HG03354 (cell line): ENCODE data around the gene MAD1L1.

Source experiments
- ATAC-seq: cut with Tn5 transposase; IDR thresholded peaks from one replicate; pipeline ENCODE4 v1.9.1; 2021; ENCODE audit warnings: mild to moderate bottlenecking; ENCODE audit not compliant: unreplicated experiment, poor library complexity, severe bottlenecking

MAD1L1 gene

DNA sequence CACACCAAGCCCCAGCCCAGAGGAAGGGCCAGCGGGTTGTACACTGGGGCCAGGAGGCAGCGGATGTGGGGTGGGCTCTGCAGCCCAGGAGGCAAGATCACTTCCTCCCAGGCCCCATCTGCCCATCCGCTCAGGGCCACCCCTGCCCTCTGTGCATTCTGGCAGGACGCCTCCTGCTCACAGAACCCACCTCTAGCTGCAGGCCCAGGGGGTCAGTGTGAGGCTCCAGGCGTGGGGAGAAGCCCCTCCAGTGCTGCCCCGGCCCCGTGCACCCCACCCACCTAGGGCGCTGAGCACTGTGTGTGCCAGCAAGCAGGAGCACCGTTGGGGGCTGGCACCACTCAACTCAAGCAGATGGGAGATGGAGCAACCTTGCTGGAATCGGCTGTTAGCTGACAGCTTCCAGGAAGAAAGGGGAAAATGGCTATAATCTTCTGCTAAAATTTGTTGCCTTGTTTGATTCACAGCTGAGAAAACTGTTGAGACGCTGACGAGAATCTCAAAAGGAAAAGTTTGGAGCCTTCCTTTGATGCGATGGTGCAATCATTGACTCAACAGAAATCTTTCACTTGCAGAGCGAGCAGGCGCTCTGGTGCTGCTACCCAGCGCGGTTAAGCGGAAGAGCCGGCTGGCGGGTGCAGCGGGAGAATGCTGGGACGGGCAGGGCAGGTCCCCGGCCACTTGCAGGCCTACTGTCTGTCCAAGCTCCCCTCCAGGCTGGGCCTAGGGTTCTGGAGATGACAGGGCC lies 286.5 kb downstream of the MAD1L1 start:
- ATAC-seq, result no peak

DNA sequence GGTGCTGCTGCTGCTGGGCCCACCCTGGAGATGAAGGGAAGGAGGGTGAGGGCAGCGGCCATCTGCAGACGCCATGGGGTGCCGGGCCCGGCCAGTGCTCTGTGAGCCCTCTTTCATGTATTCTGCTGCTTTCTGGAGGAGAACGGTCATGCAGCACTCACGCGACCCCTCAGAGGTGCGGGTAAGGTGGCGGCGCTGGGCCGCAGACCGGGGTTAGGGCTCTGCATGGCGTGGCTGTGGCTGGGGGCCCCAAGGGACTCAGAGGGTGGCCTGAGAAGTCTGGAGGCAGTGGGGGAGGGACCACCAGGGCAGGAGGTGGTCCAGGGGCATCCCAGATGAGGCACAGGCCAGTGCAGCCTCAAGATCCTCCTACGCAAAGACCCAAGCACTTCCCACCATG lies 287.2 kb downstream of the MAD1L1 start:
- ATAC-seq, result no peak

DNA sequence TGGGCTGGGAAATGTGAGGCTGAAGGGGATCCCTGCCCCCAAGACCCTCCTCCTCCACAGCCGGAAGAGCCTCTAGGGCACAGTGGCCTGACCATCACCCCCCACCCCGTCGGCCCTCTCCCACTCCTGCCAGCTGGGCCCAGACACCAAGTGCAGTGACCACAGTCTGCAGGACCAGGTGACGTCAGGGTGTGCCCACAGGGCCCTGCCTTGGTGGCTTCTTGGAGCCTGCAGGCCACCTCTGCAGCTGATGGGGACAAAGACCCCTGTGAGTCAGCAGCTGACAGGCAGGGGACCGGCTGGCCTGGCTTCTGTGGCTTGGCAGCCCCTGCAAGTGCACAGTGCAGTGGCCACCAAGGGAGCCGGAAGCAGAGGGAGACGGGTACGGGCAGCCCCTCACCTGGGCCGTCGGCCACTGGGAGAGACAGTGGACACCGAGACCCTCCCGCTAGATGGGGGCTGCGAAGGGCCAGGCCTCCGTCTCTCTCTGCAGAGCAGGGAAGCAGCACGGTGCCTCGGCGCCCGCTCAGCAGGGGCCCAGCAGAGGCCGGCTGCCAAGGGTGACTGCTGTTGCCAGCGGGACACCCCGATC lies 288.0 kb downstream of the MAD1L1 start:
- no peak for ATAC-seq

DNA sequence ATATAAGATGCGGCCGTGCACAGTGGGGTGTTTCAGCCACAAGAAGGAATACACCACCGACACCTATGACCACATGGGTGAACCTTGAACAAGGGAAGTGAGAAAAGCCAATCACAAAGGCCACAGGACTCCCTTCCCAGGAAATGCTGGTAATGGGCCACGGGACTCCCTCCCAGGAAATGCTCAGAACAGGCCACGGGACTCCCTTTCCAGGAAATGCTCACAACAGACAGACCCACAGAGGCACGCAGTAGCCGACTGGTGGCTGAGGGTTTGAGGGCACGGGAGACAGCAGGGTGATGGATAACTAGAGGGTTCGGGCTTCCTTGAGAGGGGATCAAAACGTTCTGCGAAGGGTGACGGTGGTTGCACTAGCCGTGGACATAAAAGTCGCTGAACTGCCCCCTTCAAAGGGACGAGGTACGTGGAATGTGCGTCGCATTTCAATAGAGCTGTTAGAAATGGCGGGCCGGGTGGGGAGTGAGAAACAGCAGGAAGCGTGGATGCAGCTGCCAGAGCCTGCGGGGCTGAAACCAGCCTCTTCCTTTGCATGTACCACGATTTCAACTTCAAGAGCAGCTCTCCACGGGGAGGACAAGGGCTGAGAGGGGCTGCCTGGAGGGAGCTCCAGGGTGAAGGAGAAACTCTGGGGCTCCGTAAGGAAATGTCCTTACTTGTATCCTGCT lies 288.7 kb downstream of the MAD1L1 start:
- ATAC-seq, result no peak

DNA sequence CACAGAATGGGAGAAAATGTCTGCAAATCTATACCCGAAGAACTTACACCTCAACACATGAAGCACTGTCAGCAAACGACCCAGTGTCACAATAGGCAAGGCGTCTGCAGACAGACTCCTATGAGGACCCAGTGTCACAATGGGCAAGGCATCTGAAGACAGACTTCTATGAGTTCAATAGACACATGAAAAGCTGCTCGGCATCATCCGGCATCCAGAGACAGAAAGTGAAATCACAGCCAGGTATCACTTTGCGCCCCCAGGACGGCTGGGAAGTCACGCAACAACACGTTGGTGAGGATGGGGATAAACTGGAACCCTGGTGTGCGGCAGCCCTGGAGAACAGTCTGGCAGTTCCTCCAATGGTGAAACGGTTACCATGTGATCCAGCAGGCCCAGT lies 289.4 kb downstream of the MAD1L1 start:
- no peak for ATAC-seq

DNA sequence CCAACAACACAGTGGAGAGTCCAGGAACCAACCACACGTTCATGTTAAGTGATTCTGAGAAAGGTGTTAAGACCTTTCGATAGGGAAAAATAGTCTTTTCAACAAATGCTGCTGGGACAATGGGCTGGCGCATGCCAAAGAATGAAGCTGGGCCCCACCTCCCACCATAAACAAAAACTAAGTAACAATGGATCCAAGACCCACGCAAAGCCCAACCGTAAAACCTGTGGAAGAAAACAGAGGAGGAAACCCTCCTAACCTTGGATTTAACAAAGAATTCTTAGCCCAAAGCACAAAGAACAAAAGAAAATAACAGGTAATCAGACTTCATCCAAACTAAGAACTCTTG lies 289.8 kb downstream of the MAD1L1 start:
- no peak for ATAC-seq

DNA sequence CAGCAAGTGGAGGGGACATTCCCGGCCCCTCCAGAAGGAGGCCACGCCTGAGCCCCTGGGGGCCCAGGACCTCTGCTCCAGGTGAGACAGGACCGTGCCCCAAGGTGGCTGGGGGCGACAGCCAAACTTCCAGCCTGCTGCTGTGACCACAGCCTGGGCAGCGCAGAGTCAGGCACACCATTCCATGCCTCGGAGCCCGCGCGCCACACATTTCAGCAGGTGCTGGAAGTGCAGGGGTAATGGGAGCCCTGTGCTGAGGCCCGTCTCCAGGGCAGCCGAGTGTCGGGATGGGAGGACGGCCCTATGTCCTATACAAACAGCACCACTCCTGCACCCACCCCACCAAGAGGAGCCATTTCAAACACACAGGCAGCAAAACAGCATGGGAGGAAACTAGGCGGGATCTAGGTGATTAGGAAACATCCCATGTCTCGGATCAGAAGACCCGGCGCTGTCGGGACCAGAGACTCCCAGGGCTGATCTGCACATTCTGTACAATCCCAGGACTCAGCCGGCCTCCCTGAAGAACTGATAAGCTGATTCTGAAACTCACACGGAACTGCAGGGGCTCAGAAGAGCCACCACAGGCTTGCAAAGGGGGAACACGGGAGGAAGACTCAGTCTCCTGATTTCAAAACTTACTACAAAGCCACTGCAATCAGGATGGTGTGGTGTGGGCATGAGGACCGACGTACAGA lies 290.4 kb downstream of the MAD1L1 start:
- no peak for ATAC-seq

DNA sequence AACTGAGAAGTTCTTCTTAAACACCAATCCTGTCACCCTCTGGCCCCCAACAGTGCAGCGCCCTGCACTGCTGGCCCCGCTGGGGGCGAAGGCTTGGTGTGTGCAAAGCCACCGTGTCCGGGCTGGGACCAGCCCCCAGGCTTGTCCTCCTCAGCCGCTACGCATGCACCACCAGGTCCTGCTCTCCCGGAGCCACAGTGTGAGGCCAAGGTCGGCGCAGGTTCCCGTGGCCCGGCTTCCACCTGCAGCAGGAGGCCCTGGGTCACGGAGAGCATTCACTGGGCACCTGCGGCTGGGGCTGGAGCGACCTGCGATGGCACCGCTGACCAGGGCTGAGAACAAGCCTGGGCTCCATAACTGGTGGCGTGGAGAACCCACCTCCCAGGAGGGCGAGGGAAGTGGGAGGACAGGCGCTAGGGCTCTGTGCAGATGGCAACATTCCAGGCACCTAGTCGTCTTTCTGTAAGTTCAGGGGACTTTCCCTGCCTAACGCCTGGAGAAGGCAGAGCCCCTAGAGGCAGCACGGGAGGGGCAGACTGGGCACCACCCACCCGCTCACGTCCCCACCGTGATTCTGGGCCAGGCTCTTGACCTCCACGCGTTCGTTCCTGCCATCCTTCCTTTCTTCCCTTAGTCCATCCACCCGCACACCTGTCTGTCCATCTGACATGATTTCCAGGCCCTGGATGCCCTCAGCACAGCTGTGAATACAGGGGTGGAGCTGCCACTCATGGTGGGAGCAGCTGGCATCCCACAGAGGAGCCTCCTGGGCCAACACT lies 291.1 kb downstream of the MAD1L1 start:
- ATAC-seq, result no peak

DNA sequence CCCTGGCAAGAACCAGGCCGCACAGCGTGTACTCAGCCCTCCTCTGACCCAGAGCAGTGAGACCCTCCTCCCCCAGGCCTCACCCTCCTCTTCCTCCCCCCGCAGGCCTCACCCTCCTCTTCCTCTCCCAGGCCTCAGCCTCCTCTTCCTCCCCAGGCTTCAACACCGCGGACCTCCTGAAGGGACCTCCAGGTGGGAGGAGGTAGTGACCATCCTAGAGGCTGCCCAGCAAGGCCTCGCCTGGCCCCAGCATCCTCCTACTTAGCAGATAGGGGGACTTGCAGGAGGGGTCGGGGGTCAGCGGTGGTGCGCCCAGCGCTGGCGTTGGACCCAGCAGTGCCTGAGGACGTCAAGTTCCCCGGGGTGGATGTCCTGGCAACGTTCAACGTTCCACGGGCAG lies 291.9 kb downstream of the MAD1L1 start:
- peak; percentile 37 for ATAC-seq

DNA sequence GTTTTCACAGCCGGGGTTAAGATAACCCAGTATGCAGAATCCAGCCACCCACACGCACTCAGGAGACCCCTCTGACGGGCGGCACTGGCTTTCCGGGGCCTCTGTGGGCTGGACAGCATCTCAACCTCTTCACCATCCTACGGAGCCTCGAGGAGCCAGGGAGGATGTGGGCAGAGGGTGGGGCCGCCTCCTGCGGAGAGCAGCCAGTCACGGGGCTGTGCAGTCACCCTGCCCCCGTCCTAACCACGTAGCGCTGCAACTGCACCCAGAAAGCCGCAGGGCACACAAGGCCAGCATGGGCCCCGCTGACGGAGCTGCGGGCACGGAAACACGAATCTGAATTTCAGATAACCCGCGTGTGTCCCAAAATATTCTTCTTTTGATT lies 292.4 kb downstream of the MAD1L1 start:
- ATAC-seq, result peak; percentile 89

DNA sequence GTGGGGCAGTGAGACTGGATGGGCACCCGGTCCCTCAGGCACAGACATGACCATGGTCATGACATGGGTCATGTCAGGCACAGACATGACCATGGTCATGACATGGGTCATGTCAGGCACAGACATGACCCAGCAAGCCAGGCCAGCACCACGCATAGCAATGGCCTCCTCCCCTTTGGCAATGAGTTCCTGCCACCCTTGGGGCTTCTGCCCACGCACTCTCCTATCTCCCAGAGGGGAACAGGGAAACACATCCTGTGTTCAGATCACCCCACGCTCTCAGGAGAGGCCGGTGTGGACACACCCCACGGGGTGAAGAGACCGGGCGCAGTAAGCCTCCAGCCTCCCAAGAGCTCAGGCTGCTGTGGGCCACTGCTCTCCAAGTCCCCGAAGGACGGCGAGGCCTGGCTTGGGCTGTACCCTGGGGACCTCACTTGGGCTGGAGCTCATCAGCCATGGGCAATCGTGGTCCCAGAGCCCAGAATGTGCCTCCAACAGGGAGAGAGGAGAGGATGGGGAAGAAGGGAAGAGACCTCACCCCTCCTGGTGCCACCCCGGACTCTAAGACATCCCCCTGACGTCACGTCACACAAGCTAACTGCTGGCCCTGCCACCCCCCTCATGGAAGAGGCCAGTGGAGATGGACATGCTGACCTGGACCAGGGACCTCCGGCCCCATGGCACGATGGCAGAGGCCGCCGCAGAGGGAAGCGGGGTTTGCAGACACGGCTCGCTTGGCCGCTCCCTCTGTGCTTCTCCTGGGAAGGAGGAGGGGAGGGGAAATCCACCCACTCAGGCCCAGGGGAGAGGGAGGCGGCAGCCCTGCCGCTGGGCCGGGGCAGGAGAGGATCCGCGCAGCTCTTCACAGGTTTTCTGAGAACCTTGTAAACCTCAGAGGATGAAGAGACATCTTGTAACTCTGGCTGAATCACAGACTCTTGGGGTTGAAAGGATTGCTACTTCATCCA lies 293.0 kb downstream of the MAD1L1 start:
- ATAC-seq, result peak; percentile 25

DNA sequence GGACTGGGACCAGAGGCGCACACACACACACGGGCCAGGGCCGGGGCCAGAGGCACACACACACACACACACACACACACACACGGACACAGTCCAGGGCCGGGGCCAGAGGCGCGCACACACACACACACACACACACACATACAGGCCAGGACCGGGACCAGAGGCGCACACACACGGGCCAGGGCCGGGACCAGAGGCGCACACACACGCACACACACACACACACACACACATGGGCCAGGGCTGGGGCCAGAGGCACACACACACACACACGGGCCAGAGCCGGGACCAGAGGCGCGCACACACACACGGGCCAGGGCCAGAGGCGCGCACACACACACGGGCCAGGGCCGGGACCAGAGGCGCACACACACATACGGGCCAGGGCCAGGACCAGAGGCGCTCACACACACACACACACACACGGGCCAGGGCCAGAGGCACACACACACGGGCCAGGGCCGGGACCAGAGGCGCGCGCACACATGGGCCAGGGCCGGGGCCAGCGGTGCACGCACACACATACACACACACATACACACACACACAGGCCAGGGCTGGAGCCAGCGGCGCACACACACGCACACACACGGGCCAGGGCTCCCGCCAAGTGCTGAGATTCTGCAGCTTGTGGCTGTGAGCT lies 293.8 kb downstream of the MAD1L1 start:
- peak; percentile 10 for ATAC-seq

DNA sequence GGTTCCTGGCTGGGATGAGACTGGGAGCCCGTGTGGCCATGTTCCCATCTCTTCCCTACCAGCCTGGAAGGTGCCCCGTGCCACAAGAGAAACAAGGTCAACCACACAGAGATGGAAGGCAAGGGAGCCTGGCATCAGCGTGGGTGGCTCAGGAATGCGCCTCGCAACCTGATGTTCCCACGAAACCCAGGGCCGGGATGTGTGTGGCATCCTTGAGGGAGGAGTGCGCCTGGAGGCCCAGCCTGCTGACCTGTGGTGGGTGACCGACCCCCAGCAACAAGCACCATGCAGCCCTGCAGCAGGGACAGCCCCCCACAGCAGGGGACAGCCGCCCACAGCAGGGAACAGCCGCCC lies 295.5 kb downstream of the MAD1L1 start:
- ATAC-seq, result no peak

DNA sequence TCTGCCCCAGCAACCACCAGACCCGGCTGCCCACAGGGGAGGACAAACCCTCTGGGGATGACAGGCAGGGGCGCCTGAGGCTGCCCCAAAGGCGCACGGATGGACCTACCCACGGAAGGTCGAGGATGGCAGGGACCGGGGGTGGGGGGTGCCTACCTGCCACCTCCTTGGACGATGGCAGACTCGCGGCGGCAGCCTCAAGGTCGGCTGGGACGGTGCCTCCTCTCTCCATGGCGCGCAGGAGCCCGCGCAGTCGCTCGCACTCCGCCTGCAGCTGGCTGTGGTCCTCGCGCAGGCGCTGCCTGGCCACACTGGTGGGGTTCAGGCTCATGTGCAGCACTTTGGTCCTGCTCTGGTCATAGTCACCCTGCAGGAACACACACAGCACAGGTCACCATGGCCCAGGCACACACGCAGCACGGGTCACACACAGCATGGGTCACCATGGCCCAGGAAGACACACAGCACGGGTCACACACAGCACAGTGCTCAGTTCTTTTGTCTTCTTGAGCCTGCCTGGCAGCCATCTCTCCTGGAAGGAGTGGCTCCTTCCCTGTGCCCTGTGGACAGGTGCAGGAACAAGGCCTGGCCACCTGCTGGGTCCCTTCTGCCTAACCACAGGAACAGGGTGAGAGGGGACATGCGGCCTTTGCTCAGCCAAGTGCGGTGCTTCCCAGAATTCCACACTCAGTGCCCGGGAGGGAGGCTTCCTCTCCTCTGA lies 296.1 kb downstream of the MAD1L1 start:
- no peak for ATAC-seq

DNA sequence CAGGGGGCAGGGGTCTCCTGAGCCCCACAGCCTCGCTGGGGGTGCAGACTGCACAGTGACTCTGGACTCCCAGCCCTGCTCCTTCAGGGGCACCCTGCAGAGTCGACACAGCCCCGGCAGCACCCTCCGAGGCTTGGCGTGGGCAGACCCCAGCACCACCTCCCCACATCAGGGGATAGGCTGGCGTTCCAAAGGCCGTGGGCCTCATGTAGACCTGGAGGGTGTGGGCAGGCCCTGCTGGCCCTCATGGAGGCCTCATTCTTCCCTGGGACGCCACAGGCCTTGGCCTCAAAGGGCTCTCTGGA lies 296.8 kb downstream of the MAD1L1 start:
- no peak for ATAC-seq

DNA sequence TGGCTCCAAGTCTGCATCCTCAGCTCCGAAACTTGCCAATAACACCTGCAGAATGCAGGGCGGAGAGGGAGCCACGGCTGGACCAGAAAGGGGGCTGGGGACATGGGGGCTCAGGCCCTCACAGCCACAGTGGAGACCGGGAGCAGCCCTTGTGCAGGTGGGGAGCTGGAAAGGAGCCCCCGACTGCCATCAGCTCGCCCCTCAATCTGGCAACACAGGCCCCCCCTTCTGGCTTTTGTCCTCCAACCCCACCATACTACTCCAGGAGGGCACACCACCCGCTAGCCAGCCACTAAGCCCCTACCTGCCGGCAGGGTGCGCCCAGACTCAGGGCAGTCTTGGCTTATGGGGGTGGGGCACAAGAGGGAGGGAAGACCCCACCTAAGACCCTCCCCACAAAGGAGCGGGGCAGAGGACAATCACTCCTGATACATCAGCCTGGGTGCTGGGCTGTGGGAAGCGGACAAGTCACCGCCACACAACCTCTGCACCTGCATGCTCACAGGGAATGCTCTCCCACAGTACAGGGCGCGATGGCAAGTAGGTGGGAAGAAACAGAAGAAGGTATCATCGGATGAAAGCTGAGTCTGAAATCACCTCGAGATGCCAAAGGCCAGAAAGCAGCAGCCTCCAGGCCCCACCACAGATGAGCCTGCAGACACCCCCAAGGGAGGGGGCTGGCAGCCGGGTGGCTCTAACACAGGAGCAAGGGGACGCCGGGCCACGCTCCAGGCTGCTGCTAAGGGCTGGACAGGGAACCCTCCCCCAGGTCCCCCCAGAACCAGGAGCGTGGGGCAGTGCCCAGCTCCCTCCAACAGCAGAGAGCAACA lies 297.4 kb downstream of the MAD1L1 start:
- no peak for ATAC-seq

DNA sequence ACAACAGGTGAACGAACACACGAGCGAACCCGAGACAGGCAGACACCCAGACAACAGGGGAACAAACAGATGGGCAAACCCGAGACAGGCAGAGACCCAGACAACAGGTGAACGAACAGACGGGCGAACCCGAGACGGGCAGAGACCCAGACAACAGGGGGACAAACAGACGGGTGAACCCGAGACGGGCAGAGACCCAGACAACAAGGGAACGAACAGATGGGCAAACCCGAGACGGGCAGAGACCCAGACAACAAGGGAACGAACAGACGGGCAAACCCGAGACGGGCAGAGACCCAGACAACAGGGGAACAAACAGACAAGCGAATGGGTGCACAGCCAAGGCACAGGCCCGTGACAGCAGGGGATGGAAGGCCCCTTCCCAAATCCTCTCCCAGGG lies 298.0 kb downstream of the MAD1L1 start:
- no peak for ATAC-seq
